HEK293 (cell line): ENCODE results near the gene KDM4B.

ENCODE experiments used
- CTCF ChIA-PET: fragments of 350-600 bp; formaldehyde crosslinking; extraction: SDS; loops from one replicate; lab custom pipeline; 2021; ENCODE audit warnings: antibody characterized with exemption; lab: Yijun Ruan, JAX
- POLR2A ChIA-PET: fragments of 300-600 bp; formaldehyde crosslinking; extraction: SDS; loops from one replicate; lab custom pipeline; 2020; ENCODE audit warnings: antibody characterized with exemption, inconsistent platforms; lab: Yijun Ruan, JAX
- H3K27ac ChIP-seq: fragments of 200-500 bp; sonication (Bioruptor generic); 2 replicates; pipeline ENCODE4 v1.5.1; 2014; ENCODE audit warnings: low read depth, low read length, control low read depth, inconsistent platforms; ENCODE audit errors: extremely low read depth
- H3K36me3 ChIP-seq, 2 experiments: fragments of 200-500 bp in 1 of 2; sonication (Bioruptor generic) in 1 of 2; 1 replicate in 1 of 2; 2 replicates in 1 of 2; pipeline ENCODE4 v1.5.1; 2014 to 2017; ENCODE audit warnings: inconsistent platforms in 2 of 2, low read length in 2 of 2; ENCODE audit not compliant: control insufficient read depth in 2 of 2, insufficient read depth in 1 of 2
- H3K4me1 ChIP-seq: fragments of 200-500 bp; sonication (Bioruptor generic); 2 replicates; pipeline ENCODE4 v1.5.1; 2014; ENCODE audit warnings: mild to moderate bottlenecking, low read length, inconsistent platforms; ENCODE audit not compliant: control insufficient read depth, insufficient read depth
- H3K4me3 ChIP-seq: 2 replicates; pipeline ENCODE4 v1.5.1; 2011; ENCODE audit warnings: low read depth, mild to moderate bottlenecking, control low read depth, low read length, moderate library complexity
- H3K9me3 ChIP-seq: fragments of 200-500 bp; sonication (Bioruptor generic); 2 replicates; pipeline ENCODE4 v1.5.1; 2014; ENCODE audit warnings: low read depth, low read length, inconsistent platforms; ENCODE audit not compliant: control insufficient read depth, insufficient read depth
- BCL11A ChIP-seq: fragments of 450-650 bp; formaldehyde crosslinking; IDR thresholded peaks from 2 replicates; pipeline ENCODE4 v1.5.1; 2016; ENCODE audit warnings: low read depth, missing biosample characterization, missing genetic modification characterization
- GLI4 ChIP-seq: fragments of 450-650 bp; formaldehyde crosslinking; IDR thresholded peaks from 2 replicates; pipeline ENCODE4 v1.5.1; 2016; ENCODE audit warnings: missing biosample characterization, missing genetic modification characterization
- YY1 ChIP-seq: fragments of 450-650 bp; formaldehyde crosslinking; IDR thresholded peaks from 2 replicates; pipeline ENCODE4 v1.5.1; 2018; ENCODE audit warnings: missing biosample characterization, missing genetic modification characterization
- ZIC2 ChIP-seq: fragments of 450-650 bp; formaldehyde crosslinking; IDR thresholded peaks from 2 replicates; pipeline ENCODE4 v1.5.1; 2016; ENCODE audit warnings: missing biosample characterization, missing genetic modification characterization
- ZNF311 ChIP-seq: fragments of 450-650 bp; formaldehyde crosslinking; IDR thresholded peaks from 2 replicates; pipeline ENCODE4 v1.5.1; 2017; ENCODE audit warnings: missing biosample characterization, missing genetic modification characterization, borderline replicate concordance
- ZNF600 ChIP-seq: fragments of 450-650 bp; formaldehyde crosslinking; IDR thresholded peaks from 2 replicates; pipeline ENCODE4 v1.5.1; 2016; ENCODE audit warnings: missing biosample characterization, missing genetic modification characterization
- ZNF623 ChIP-seq: fragments of 450-650 bp; formaldehyde crosslinking; IDR thresholded peaks from 2 replicates; pipeline ENCODE4 v1.5.1; 2016; ENCODE audit warnings: missing biosample characterization, missing genetic modification characterization
- TF ChIP-seq, protein P1 (sequence below): fragments of 450-650 bp; formaldehyde crosslinking; IDR thresholded peaks from 2 replicates; pipeline ENCODE4 v1.5.1; 2016; ENCODE audit warnings: missing biosample characterization, missing genetic modification characterization, low read depth
- TF ChIP-seq, protein P2 (sequence below): fragments of 450-650 bp; formaldehyde crosslinking; IDR thresholded peaks from 2 replicates; pipeline ENCODE4 v1.5.1; 2016; ENCODE audit warnings: missing biosample characterization, missing genetic modification characterization
- TF ChIP-seq, protein P3 (sequence below): fragments of 450-650 bp; formaldehyde crosslinking; IDR thresholded peaks from 2 replicates; pipeline ENCODE4 v1.5.1; 2016; ENCODE audit warnings: missing biosample characterization, missing genetic modification characterization, low read depth

The KDM4B gene

DNA sequence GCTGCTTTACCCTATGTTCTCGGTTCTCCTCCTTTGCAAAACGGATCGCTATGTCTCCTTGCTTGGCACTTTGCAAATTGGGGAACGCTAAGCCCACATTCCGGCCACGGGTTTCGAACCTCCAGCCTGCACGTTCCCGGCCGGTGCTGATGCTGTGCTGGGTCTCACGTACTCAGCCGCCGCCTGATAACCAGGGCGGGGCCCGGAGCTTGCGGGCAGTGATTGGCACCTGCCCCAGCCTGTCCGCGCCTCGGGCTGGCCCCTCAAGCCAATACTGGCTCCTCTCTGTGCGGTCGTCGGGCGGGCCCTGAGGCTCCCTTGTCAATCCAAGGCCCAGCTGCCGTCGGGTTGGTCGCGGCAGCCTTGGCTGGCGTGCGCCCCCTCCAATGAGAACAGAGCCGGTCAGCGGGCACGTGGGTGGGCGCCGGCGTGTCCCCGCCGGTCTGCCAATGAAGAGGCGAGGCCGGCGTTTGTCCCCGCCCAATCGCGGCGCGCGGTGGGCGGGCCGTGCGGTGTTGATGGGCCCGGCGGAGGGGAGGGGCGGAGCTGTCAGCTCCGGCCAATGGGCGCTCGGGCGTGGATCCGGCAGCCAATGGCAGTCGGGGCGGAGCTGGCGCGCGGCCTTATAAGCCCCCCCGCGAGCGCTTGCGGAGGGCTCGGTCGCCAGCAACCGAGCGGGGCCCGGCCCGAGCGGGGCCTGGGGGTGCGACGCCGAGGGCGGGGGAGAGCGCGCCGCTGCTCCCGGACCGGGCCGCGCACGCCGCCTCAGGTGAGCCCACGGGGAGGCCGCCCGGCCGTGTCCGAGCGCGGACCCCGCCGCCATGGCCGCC lies at the start of gene KDM4B (continued):
- TF ChIP-seq, protein P1, sequence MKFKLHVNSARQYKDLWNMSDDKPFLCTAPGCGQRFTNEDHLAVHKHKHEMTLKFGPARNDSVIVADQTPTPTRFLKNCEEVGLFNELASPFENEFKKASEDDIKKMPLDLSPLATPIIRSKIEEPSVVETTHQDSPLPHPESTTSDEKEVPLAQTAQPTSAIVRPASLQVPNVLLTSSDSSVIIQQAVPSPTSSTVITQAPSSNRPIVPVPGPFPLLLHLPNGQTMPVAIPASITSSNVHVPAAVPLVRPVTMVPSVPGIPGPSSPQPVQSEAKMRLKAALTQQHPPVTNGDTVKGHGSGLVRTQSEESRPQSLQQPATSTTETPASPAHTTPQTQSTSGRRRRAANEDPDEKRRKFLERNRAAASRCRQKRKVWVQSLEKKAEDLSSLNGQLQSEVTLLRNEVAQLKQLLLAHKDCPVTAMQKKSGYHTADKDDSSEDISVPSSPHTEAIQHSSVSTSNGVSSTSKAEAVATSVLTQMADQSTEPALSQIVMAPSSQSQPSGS: no peak
- TF ChIP-seq BCL11A (tag by site-specific recombination): no peak
- TF ChIP-seq YY1: no peak
- no peak for TF ChIP-seq ZNF623 (tag by site-specific recombination)
- TF ChIP-seq, protein P2, sequence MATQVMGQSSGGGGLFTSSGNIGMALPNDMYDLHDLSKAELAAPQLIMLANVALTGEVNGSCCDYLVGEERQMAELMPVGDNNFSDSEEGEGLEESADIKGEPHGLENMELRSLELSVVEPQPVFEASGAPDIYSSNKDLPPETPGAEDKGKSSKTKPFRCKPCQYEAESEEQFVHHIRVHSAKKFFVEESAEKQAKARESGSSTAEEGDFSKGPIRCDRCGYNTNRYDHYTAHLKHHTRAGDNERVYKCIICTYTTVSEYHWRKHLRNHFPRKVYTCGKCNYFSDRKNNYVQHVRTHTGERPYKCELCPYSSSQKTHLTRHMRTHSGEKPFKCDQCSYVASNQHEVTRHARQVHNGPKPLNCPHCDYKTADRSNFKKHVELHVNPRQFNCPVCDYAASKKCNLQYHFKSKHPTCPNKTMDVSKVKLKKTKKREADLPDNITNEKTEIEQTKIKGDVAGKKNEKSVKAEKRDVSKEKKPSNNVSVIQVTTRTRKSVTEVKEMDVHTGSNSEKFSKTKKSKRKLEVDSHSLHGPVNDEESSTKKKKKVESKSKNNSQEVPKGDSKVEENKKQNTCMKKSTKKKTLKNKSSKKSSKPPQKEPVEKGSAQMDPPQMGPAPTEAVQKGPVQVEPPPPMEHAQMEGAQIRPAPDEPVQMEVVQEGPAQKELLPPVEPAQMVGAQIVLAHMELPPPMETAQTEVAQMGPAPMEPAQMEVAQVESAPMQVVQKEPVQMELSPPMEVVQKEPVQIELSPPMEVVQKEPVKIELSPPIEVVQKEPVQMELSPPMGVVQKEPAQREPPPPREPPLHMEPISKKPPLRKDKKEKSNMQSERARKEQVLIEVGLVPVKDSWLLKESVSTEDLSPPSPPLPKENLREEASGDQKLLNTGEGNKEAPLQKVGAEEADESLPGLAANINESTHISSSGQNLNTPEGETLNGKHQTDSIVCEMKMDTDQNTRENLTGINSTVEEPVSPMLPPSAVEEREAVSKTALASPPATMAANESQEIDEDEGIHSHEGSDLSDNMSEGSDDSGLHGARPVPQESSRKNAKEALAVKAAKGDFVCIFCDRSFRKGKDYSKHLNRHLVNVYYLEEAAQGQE (tag by site-specific recombination): no peak
- TF ChIP-seq ZNF311 (tag by site-specific recombination): no peak

DNA sequence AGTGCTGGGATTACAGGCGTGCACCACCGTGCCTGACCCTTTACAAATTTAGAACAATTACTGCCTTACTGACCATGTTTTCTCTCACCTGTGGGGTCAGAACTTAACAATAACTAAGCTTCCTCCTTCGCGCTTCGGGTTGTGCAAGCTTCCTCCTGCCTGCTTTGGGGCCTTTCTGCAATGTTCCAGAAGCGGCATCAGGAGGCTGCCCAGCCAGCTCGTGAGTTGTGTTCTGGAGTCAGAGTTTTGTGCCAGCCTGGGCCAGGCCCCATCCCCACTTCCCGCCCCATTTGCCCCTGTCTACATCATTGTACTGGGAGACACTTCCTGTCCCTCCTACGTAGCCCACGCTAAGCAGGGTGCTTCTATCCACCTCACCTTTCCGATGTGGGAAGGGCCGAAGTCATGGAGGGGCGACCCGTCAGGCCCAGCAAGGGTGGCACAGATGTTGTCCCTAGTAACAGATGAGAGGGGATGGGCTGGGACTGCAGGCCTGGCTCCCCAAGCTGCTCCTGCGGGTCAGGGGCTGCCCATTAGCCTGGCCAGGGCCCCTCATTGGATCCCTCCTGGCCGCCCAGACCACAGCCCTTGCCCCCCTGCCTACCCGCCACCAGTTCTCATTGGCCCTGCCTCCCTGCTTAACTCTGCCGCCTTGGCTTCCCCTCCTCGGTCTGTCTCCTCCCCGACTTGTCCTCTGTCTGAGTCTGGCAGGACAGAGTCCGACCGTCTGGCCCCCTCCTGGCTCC lies 46.2 kb upstream of the KDM4B start:
- Histone ChIP-seq H3K4me1 (no peaks in the 10 kb centered on the region), H3K4me3 (no peak overlapping the region), H3K27ac (no peak overlapping the region)
- ChIA-PET POLR2A (no interaction called here), CTCF (no interaction called here)
- 0 out of 2 replicates have a peak, but pooled peaks have one; percentile 28 for TF ChIP-seq ZNF600 (tag by site-specific recombination)
- TF ChIP-seq, protein P3, sequence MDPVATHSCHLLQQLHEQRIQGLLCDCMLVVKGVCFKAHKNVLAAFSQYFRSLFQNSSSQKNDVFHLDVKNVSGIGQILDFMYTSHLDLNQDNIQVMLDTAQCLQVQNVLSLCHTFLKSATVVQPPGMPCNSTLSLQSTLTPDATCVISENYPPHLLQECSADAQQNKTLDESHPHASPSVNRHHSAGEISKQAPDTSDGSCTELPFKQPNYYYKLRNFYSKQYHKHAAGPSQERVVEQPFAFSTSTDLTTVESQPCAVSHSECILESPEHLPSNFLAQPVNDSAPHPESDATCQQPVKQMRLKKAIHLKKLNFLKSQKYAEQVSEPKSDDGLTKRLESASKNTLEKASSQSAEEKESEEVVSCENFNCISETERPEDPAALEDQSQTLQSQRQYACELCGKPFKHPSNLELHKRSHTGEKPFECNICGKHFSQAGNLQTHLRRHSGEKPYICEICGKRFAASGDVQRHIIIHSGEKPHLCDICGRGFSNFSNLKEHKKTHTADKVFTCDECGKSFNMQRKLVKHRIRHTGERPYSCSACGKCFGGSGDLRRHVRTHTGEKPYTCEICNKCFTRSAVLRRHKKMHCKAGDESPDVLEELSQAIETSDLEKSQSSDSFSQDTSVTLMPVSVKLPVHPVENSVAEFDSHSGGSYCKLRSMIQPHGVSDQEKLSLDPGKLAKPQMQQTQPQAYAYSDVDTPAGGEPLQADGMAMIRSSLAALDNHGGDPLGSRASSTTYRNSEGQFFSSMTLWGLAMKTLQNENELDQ (tag by site-specific recombination): no peak
- TF ChIP-seq, all 188 proteins: peak for 1
- Histone ChIP-seq H3K9me3 (no peaks in the 10 kb centered on the region), H3K36me3 (peaks cover 55 to 77% of the 10 kb centered on the region in 2 experiments; a peak in 2 of 3 replicates)

DNA sequence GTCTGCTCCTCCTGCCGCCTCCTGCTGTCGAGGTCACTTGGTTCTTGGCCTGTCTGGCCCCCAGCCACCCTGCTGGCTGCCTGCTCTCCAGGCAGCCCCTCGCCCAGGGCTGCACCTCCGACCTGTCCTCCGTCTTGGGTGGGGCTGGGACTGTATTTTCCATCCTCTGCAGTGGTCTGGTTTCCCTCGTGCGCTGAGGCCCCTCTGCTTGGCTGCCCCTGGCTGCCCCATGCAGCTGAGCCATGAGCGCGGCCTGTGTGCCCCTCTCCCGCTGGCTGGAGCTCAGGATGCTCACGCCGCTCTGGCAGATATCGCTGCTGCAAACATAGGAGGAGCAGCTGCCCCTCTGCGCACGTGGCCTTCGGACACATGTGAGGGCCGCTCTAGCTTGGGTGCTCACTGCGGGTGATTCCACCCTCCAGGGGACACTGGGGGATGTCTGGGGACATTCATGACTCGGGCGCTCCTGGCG lies 45.6 kb upstream of the KDM4B start:
- no peak overlapping the region for H3K27ac ChIP-seq
- POLR2A ChIA-PET: no interaction called here

More for the DNA sequence above, 45.6 kb upstream of the KDM4B start:
- CTCF ChIA-PET: no interaction called here
- Histone ChIP-seq H3K36me3 (peaks cover 54 to 78% of the 10 kb centered on the region in 2 experiments; a peak in 2 of 3 replicates), H3K4me1 (no peaks in the 10 kb centered on the region), H3K4me3 (no peak overlapping the region)
- peak; percentile 17; the same call in 1 of the 2 replicates for TF ChIP-seq ZIC2 (tag by site-specific recombination)
- TF ChIP-seq GLI4: no peak
- TF ChIP-seq, all 188 proteins: peak for 1
- H3K9me3 ChIP-seq: no peaks in the 10 kb centered on the region
